Tibial artery (tissue), 4 donors: ENCODE measurements around the gene LTBP3.
A peak's percentile ranks its signal among the peaks of the same experiment; 100 is the strongest.

ENCODE experiments used
- DNase-seq, 2 donors: peaks; one replicate each; pipeline ENCODE4 v3.0.0-alpha.2; 2019
- H3K27ac ChIP-seq, 2 donors: fragments of 200-600 bp; sonication (generic) in 1 of 2; 1 replicate in 1 of 2; 2 replicates in 1 of 2; pipeline ENCODE4 v1.5.1; 2018 to 2019; ENCODE audit warnings: mild to moderate bottlenecking in 1 of 2
- H3K27me3 ChIP-seq, 2 donors: fragments of 200-600 bp; sonication (generic) in 1 of 2; one replicate each; pipeline versions ENCODE4 v1.5.1 to v1.6.0; 2016 to 2019
- H3K36me3 ChIP-seq, 3 donors: fragments of 200-600 bp; sonication (generic) in 2 of 3; one replicate each; pipeline ENCODE4 v1.5.1; 2016 to 2019; ENCODE audit warnings: mild to moderate bottlenecking in 2 of 3
- H3K4me1 ChIP-seq, 4 donors: fragments of 200-600 bp; sonication (generic) in 2 of 4; 1 replicate in 3 of 4; 2 replicates in 1 of 4; pipeline ENCODE4 v1.5.1; 2016 to 2019
- H3K4me3 ChIP-seq, 2 donors: fragments of 200-600 bp; sonication (generic) in 1 of 2; 1 replicate in 1 of 2; 2 replicates in 1 of 2; pipeline ENCODE4 v1.5.1; 2018 to 2019; ENCODE audit warnings: mild to moderate bottlenecking in 2 of 2
- H3K9me3 ChIP-seq, 3 donors: fragments of 200-600 bp; sonication (generic) in 1 of 3; one replicate each; pipeline ENCODE4 v1.5.1; 2016 to 2019
- intact Hi-C: fragments of 100-400 bp; cut with DNase I; formaldehyde crosslinking; loops from one replicate; pipeline ENCODE4 v1.15.0; 2023; ENCODE audit warnings: low total_unique reads
- TF ChIP-seq, protein P1 (sequence below), 2 experiments: fragments of 200-600 bp in 1 of 2; fragments of 450-650 bp in 1 of 2; IDR thresholded peaks; one replicate each; pipeline ENCODE4 v1.5.1; 2017 to 2019; ENCODE audit warnings: antibody characterized with exemption in 2 of 2, mild to moderate bottlenecking in 1 of 2, moderate library complexity in 1 of 2

LTBP3 gene

DNA sequence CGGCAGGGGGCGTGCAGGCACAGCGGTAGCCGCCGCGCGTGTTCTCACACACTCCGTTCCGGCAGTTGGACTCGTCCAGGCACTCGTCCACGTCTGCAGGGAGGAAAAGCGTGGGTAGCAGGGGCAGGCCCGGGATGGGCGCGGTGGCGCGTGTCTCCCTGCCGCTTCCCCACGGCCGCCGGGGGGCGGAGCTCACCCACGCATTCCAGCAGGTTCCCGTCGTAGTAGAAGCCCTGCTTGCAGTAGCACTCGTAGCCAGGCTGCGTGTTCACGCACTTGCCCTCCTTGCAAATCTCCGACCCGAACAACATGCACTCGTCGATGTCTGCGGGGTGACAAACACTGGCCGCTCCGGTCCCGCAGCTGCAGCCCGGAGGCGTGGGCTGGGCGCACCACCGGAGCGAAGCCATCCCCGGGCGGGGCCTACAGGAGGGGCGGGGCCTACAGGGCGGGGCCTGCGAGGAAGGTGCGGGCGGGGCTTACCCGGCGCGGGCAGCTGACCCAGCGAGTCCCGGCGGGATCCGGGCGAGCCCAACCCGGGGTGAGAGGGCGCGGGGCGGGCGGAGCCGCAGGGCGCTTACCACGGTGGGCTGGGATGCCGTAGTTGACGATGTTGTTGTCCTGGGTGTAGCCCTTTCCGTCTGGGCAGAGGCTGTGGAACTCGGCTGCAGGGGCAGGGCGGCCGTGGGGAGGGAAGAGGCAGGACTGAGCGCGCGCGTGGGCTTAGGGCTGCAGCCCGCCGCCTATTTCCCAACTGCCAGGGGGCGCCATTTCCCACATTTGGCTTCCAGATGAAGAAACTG, 17.7 kb downstream of the LTBP3 start:
- peak overlapping the region; percentile 86 to 91 for H3K27ac ChIP-seq
- H3K36me3 ChIP-seq, result peaks cover 19 to 73% (median 40%) of the 10 kb centered on the region in 3 donors
- no peaks in the 10 kb centered on the region for H3K9me3 ChIP-seq
- peaks cover 0 to 31% (median 23%) of the 10 kb centered on the region in 4 donors for H3K4me1 ChIP-seq
- no peaks in the 10 kb centered on the region for H3K27me3 ChIP-seq
- intact Hi-C loops, result loop anchor here (2.0 to 5.0 kb wide), 2 partner anchors 28 to 47 kb away; no protein-coding TSS in a partner anchor
- peak overlapping the region; percentile 50 to 58 for H3K4me3 ChIP-seq
- TF ChIP-seq, protein P1, sequence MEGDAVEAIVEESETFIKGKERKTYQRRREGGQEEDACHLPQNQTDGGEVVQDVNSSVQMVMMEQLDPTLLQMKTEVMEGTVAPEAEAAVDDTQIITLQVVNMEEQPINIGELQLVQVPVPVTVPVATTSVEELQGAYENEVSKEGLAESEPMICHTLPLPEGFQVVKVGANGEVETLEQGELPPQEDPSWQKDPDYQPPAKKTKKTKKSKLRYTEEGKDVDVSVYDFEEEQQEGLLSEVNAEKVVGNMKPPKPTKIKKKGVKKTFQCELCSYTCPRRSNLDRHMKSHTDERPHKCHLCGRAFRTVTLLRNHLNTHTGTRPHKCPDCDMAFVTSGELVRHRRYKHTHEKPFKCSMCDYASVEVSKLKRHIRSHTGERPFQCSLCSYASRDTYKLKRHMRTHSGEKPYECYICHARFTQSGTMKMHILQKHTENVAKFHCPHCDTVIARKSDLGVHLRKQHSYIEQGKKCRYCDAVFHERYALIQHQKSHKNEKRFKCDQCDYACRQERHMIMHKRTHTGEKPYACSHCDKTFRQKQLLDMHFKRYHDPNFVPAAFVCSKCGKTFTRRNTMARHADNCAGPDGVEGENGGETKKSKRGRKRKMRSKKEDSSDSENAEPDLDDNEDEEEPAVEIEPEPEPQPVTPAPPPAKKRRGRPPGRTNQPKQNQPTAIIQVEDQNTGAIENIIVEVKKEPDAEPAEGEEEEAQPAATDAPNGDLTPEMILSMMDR (IDR thresholded peaks at IDR 0.05), result peak; percentile 87 to 96
- peak; percentile 88 to 96 for DNase-seq

GRCh38 chr11:65539744-65540289, 18.3 kb downstream of the LTBP3 start:
- DNase-seq, result no peak
- TF ChIP-seq, protein P1 (IDR thresholded peaks at IDR 0.05), result no peak
- Histone ChIP-seq H3K27me3 (no peaks in the 10 kb centered on the region), H3K4me1 (peaks cover 0 to 31% (median 23%) of the 10 kb centered on the region in 4 donors), H3K4me3 (peak overlapping the region; percentile 50 to 58), H3K27ac (peak overlapping the region; percentile 86 to 91), H3K36me3 (peaks cover 19 to 73% (median 47%) of the 10 kb centered on the region in 3 donors), H3K9me3 (no peaks in the 10 kb centered on the region)
- intact Hi-C loops, result loop anchor here (2.0 to 5.0 kb wide), 2 partner anchors 29 to 47 kb away; no protein-coding TSS in a partner anchor

- no peaks in the 10 kb centered on the region for H3K27me3 ChIP-seq
- H3K36me3 ChIP-seq, result peaks cover 19 to 72% (median 45%) of the 10 kb centered on the region in 3 donors
- peak overlapping the region; percentile 50 to 58 for H3K4me3 ChIP-seq
- no peaks in the 10 kb centered on the region for H3K9me3 ChIP-seq
- no peak for DNase-seq
- H3K27ac ChIP-seq, result peak overlapping the region; percentile 86 to 91
- TF ChIP-seq, protein P1 (IDR thresholded peaks at IDR 0.05), result no peak
- H3K4me1 ChIP-seq, result peaks cover 0 to 31% (median 23%) of the 10 kb centered on the region in 4 donors
- intact Hi-C loops, result no loop called here
Observed at GRCh38 chr11:65538915-65539743, 19.0 kb downstream of the LTBP3 start.

DNA sequence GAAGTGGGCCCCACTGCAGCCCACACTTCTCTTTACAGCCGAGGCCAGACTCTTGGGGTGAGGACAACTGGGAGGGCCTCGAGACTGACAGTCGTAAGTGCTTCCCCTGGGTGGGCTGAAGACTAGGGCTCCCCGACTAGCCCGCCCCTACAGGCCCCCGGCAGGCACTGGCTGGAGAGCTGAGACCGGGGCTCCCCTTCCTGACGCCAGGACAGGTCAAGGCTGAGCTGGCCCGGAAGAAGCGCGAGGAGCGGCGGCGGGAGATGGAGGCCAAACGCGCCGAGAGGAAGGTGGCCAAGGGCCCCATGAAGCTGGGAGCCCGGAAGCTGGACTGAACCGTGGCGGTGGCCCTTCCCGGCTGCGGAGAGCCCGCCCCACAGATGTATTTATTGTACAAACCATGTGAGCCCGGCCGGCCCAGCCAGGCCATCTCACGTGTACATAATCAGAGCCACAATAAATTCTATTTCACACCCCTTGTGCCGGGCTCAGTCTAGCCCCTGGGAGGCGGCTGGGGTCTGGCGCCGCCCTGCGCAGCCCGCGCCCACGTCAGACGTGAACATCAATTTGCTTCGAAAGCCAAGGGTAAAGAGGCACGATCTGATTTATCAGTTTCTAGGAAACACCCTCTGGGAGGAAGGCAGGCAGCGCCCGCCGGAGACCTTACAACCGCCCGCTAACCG, 19.8 kb downstream of the LTBP3 start:
- Histone ChIP-seq H3K27ac (peak overlapping the region; percentile 13 to 22), H3K27me3 (no peaks in the 10 kb centered on the region), H3K36me3 (peaks cover 23 to 72% (median 44%) of the 10 kb centered on the region in 3 donors), H3K9me3 (no peaks in the 10 kb centered on the region), H3K4me3 (no peak overlapping the region), H3K4me1 (peaks cover 0 to 31% (median 23%) of the 10 kb centered on the region in 4 donors)
- TF ChIP-seq, protein P1 (IDR thresholded peaks at IDR 0.05), result no peak
- no peak for DNase-seq
- intact Hi-C loops, result no loop called here
